Smooth muscle cell (in vitro differentiated cells): ENCODE data around the gene NVL. TPM values are rescaled to one million over a fixed set of nuclear protein-coding genes. Genes with fewer than 3 reads are reported as not detected.

Experiments
- DNase-seq: peaks from one replicate; lab custom pipeline; 2025; ENCODE audit not compliant: unreplicated experiment; lab: John Stamatoyannopoulos, UW
- H2AFZ ChIP-seq: fragments of 200-600 bp; sonication (generic); 2 replicates; pipeline ENCODE4 v1.6.0; 2016; ENCODE audit warnings: antibody characterized with exemption, low read depth, mild to moderate bottlenecking
- H3F3A ChIP-seq: fragments of 200-600 bp; sonication (generic); 2 replicates; pipeline ENCODE4 v1.6.0; 2017; ENCODE audit warnings: antibody characterized with exemption, low read depth
- H3K27ac ChIP-seq: fragments of 200-600 bp; sonication (generic); 2 replicates; pipeline ENCODE4 v1.5.1; 2016; ENCODE audit warnings: low read depth, mild to moderate bottlenecking
- H3K27me3 ChIP-seq: fragments of 200-600 bp; sonication (generic); 2 replicates; pipeline ENCODE4 v1.6.1; 2016; ENCODE audit warnings: low read depth, mild to moderate bottlenecking
- H3K36me3 ChIP-seq: fragments of 200-600 bp; sonication (generic); 2 replicates; pipeline ENCODE4 v1.5.1; 2016; ENCODE audit warnings: low read depth
- H3K4me1 ChIP-seq: fragments of 200-600 bp; sonication (generic); 2 replicates; pipeline ENCODE4 v1.5.1; 2016; ENCODE audit warnings: low read depth
- H3K4me2 ChIP-seq: fragments of 200-600 bp; sonication (generic); 2 replicates; pipeline ENCODE4 v1.6.0; 2016; ENCODE audit warnings: mild to moderate bottlenecking
- H3K4me3 ChIP-seq: fragments of 200-600 bp; sonication (generic); 2 replicates; pipeline ENCODE4 v1.5.1; 2016; ENCODE audit warnings: mild to moderate bottlenecking
- H3K79me2 ChIP-seq: fragments of 200-600 bp; sonication (generic); 2 replicates; pipeline ENCODE4 v1.6.0; 2016; ENCODE audit warnings: low read depth, mild to moderate bottlenecking
- H3K9ac ChIP-seq: fragments of 200-600 bp; sonication (generic); 2 replicates; pipeline ENCODE4 v1.6.0; 2016; ENCODE audit warnings: low read depth
- H3K9me3 ChIP-seq: fragments of 200-600 bp; sonication (generic); replicated peaks from 2 replicates; pipeline ENCODE4 v1.5.1; 2016; ENCODE audit warnings: low read depth
- H4K20me1 ChIP-seq: fragments of 200-600 bp; sonication (generic); 2 replicates; pipeline ENCODE4 v1.6.0; 2016; ENCODE audit warnings: low read depth
- CTCF ChIP-seq: fragments of 200-600 bp; sonication (generic); IDR thresholded peaks from 2 replicates; pipeline ENCODE4 v1.5.1; 2017; ENCODE audit warnings: borderline replicate concordance, mild to moderate bottlenecking, antibody characterized with exemption; ENCODE audit not compliant: insufficient read depth, poor library complexity, severe bottlenecking
- WGBS: methylation state at CpG from one replicate; pipeline ENCODE4 v1.1.7; 2016; ENCODE audit warnings: low lambda C conversion rate; 5-methylcytosine and 5-hydroxymethylcytosine counted together
- polyA plus RNA-seq: library from polyadenylated mRNA; unstranded; fragments of >200 nt; fragmentation: Nextera tagmentation; extraction: Ambion mirVana; gene quantifications from 2 replicates; pipeline ENCODE4 v1.2.1, GENCODE V29; 2016
- total RNA-seq: library from RNA; depleted of rRNA; stranded (reverse); fragments of >200 nt; gene quantifications from 2 replicates; pipeline ENCODE4 v1.2.3, GENCODE V29; 2014

Gene NVL
- total and polyA plus RNA-seq, 2 experiments from 2014 or later = 17.3 to 35.4 TPM

DNA sequence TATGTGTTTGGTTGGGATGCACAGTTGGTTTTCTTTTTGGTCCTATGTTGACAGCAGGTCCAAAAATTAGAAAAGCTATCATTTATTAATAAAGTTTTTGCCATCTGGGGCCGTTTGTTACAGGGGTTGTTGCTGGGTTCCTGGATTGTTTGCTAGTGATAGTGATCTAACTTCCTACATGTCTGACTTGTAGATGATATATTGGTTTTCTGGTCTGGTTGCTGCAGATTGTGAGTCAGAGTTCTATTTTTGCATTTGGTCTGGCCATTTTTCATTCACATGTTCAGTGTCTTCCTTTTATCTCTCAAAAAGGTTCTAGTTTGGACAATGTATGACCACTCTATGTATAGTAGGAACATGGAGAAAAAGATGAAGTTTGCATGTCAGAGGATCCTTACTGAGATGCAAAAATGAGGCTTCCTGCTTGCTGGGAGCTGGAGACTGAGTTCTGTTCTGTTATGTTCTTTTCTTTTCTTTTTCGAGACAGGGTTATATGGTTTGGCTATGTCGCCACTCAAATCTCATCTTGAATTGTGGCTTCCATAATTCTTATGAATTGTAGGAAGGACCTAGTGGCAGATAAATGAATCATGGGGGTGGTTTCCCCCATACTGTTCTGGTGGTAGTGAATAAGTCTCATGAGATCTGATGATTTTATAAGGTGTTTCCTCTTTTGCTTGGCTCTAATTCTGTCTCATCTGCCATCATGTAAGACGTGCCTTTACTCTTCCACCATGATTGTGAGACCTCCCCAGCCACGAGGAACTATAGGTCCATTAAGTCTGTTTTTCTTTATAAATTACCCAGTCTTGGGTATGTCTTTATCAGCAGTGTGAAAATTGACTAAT, 4.2 kb upstream of the NVL start:
- H3K79me2 ChIP-seq = peaks cover 7% of the 10 kb centered on the region
- no peak for DNase-seq
- H4K20me1 ChIP-seq = no peaks in the 10 kb centered on the region
- H3K9me3 ChIP-seq = no peaks in the 10 kb centered on the region
- H3K27ac ChIP-seq = peak overlapping the region; percentile 74
- no peak for TF ChIP-seq CTCF
- no peaks in the 10 kb centered on the region for H3K27me3 ChIP-seq
- peak overlapping the region; percentile 8 for H3K4me2 ChIP-seq
- H3K36me3 ChIP-seq = no peaks in the 10 kb centered on the region
- 66% methylated on average over 5 of the region's 5 CpGs for whole genome bisulfite sequencing
- peak overlapping the region; percentile 64 for H2AFZ ChIP-seq
- H3F3A ChIP-seq = no peaks in the 10 kb centered on the region
- peaks cover 6% of the 10 kb centered on the region for H3K4me1 ChIP-seq
- H3K4me3 ChIP-seq = no peak overlapping the region
- peak overlapping the region; percentile 54 for H3K9ac ChIP-seq

DNA sequence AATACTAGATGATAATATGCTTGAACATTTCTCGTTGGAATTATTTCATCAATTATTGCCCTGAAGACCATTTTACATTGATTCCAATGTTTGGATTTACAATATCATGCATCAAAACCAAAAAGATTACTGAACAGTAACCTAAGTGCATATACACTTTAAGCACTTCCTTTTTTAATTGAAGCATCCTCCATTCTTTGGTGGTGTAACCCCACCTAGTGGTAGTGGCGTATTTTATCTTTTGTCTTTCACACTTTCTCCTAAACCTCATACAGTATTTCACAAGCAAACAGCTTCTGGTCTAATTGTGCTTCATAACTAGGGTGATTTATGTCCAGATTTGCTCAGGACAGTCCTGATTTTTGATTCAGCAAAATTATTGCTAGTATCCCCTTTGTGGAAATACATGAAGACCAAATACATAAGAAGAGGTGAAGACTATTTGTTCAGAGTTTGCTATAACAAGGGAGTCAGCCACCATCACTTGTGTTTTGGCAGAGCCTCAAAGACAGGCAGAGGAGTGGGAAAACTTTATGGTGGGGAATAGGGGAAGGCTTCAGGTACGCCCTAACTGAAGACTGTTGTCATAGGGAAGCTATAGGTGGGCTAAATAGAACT, 3.4 kb upstream of the NVL start:
- Histone ChIP-seq H3F3A (no peaks in the 10 kb centered on the region), H4K20me1 (no peaks in the 10 kb centered on the region), H3K9ac (peak overlapping the region; percentile 54), H3K27ac (peak overlapping the region; percentile 74), H3K36me3 (no peaks in the 10 kb centered on the region), H3K9me3 (no peaks in the 10 kb centered on the region), H3K4me1 (peaks cover 14% of the 10 kb centered on the region), H3K4me2 (no peak overlapping the region), H3K4me3 (no peak overlapping the region), H3K79me2 (peaks cover 14% of the 10 kb centered on the region), H3K27me3 (no peaks in the 10 kb centered on the region), H2AFZ (peak overlapping the region; percentile 64)
- WGBS = 19% methylated on average over 3 of the region's 3 CpGs
- peak; percentile 44 for TF ChIP-seq CTCF
- DNase-seq = no peak

- peaks cover 15% of the 10 kb centered on the region for H3K4me1 ChIP-seq
- H3K9me3 ChIP-seq = no peaks in the 10 kb centered on the region
- H4K20me1 ChIP-seq = no peaks in the 10 kb centered on the region
- H3K79me2 ChIP-seq = peaks cover 30% of the 10 kb centered on the region
- no peak overlapping the region for H3K9ac ChIP-seq
- no peaks in the 10 kb centered on the region for H3K27me3 ChIP-seq
- no peak overlapping the region for H3K27ac ChIP-seq
- 97% methylated on average over 2 of the region's 2 CpGs for WGBS
- no peak overlapping the region for H3K4me2 ChIP-seq
- H3K4me3 ChIP-seq = no peak overlapping the region
- no peak for DNase-seq
- no peaks in the 10 kb centered on the region for H3K36me3 ChIP-seq
- H3F3A ChIP-seq = no peaks in the 10 kb centered on the region
- TF ChIP-seq CTCF = no peak
- no peak overlapping the region for H2AFZ ChIP-seq
Observed at GRCh38 chr1:224331824-224332223, 1.9 kb upstream of the NVL start.
